Loucy (cell line): ENCODE data around the gene NPR3.

Experiments used
- H2AFZ ChIP-seq: fragments of 200-600 bp; sonication (generic); 2 replicates; pipeline ENCODE4 v1.6.0; 2016; ENCODE audit warnings: antibody characterized with exemption, mild to moderate bottlenecking, low read length, moderate library complexity
- H3F3A ChIP-seq: fragments of 200-600 bp; 2 replicates; pipeline ENCODE4 v1.6.0; 2016; ENCODE audit warnings: antibody characterized with exemption, low read depth, mild to moderate bottlenecking
- H3K27me3 ChIP-seq: fragments of 200-600 bp; sonication (generic); 2 replicates; pipeline ENCODE4 v1.6.1; 2014; ENCODE audit warnings: low read length, mild to moderate bottlenecking; ENCODE audit not compliant: insufficient read depth, poor library complexity, severe bottlenecking
- H3K36me3 ChIP-seq: fragments of 200-600 bp; sonication (generic); 2 replicates; pipeline ENCODE4 v1.6.1; 2016; ENCODE audit warnings: low read length; ENCODE audit not compliant: insufficient read depth
- H3K4me1 ChIP-seq: fragments of 200-600 bp; sonication (generic); 2 replicates; pipeline ENCODE4 v1.5.1; 2014; ENCODE audit warnings: low read length, mild to moderate bottlenecking; ENCODE audit not compliant: insufficient read depth, poor library complexity, severe bottlenecking
- H3K4me2 ChIP-seq: fragments of 200-600 bp; sonication (generic); 2 replicates; pipeline ENCODE4 v1.6.0; 2014; ENCODE audit warnings: antibody characterized with exemption, low read length, low read depth, mild to moderate bottlenecking; ENCODE audit not compliant: poor library complexity, severe bottlenecking
- H3K4me3 ChIP-seq: fragments of 200-600 bp; sonication (generic); 2 replicates; pipeline ENCODE4 v1.5.1; 2014; ENCODE audit warnings: low read length, mild to moderate bottlenecking, mixed read lengths; ENCODE audit not compliant: poor library complexity, severe bottlenecking
- H3K79me2 ChIP-seq: fragments of 200-600 bp; sonication (generic); 2 replicates; pipeline ENCODE4 v1.6.1; 2014; ENCODE audit warnings: low read length; ENCODE audit not compliant: insufficient read depth
- H3K9ac ChIP-seq: fragments of 200-600 bp; sonication (generic); 2 replicates; pipeline ENCODE4 v1.6.0; 2014; ENCODE audit warnings: mild to moderate bottlenecking, low read depth, low read length, moderate library complexity; ENCODE audit not compliant: poor library complexity, severe bottlenecking
- H3K9me2 ChIP-seq: fragments of 200-600 bp; sonication (generic); replicated peaks from 2 replicates; pipeline ENCODE4 v1.6.1; 2016; ENCODE audit warnings: low read depth, low read length, mixed read lengths
- H3K9me3 ChIP-seq: fragments of 200-600 bp; sonication (generic); 2 replicates; pipeline ENCODE4 v1.6.1; 2014; ENCODE audit warnings: mild to moderate bottlenecking, antibody characterized with exemption, low read length, low read depth; ENCODE audit not compliant: insufficient read depth
- H4K20me1 ChIP-seq: fragments of 200-600 bp; sonication (generic); 2 replicates; pipeline ENCODE4 v1.6.0; 2014; ENCODE audit warnings: antibody characterized with exemption, low read length, mild to moderate bottlenecking; ENCODE audit not compliant: insufficient read depth, poor library complexity, severe bottlenecking
- EZH2phosphoT487 ChIP-seq: fragments of 200-600 bp; IDR thresholded peaks from 2 replicates; pipeline ENCODE4 v1.6.1; 2018; ENCODE audit warnings: antibody characterized with exemption, mild to moderate bottlenecking, moderate library complexity, borderline replicate concordance
- TF ChIP-seq, protein P1 (sequence below): fragments of 200-600 bp; sonication (generic); conservative IDR thresholded peaks from 2 replicates; pipeline ENCODE4 v1.5.1; 2014; ENCODE audit warnings: mild to moderate bottlenecking, antibody characterized with exemption, low read length

The NPR3 gene

GRCh38 chr5:32754284-32754683, 43.2 kb downstream of the NPR3 start:
- Histone ChIP-seq H3K9ac (no peak overlapping the region), H2AFZ (0 out of 2 replicates have a peak overlapping the region, but pooled peaks have one; percentile 47), H3K79me2 (no peaks in the 10 kb centered on the region), H3K4me3 (no peak overlapping the region), H3K4me2 (no peak overlapping the region), H3K27me3 (no peaks in the 10 kb centered on the region), H3F3A (no peaks in the 10 kb centered on the region), H3K9me3 (no peaks in the 10 kb centered on the region), H4K20me1 (no peaks in the 10 kb centered on the region), H3K9me2 (no peaks in the 10 kb centered on the region), H3K4me1 (no peaks in the 10 kb centered on the region), H3K36me3 (no peaks in the 10 kb centered on the region)
- no peak for TF ChIP-seq EZH2phosphoT487
- TF ChIP-seq, protein P1, sequence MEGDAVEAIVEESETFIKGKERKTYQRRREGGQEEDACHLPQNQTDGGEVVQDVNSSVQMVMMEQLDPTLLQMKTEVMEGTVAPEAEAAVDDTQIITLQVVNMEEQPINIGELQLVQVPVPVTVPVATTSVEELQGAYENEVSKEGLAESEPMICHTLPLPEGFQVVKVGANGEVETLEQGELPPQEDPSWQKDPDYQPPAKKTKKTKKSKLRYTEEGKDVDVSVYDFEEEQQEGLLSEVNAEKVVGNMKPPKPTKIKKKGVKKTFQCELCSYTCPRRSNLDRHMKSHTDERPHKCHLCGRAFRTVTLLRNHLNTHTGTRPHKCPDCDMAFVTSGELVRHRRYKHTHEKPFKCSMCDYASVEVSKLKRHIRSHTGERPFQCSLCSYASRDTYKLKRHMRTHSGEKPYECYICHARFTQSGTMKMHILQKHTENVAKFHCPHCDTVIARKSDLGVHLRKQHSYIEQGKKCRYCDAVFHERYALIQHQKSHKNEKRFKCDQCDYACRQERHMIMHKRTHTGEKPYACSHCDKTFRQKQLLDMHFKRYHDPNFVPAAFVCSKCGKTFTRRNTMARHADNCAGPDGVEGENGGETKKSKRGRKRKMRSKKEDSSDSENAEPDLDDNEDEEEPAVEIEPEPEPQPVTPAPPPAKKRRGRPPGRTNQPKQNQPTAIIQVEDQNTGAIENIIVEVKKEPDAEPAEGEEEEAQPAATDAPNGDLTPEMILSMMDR: no peak

- H3K4me2 ChIP-seq: no peak overlapping the region
- H3K79me2 ChIP-seq: no peaks in the 10 kb centered on the region
- no peak overlapping the region for H3K4me3 ChIP-seq
Measured at GRCh38 chr5:32760091-32760509, 49.0 kb downstream of the NPR3 start.

GRCh38 chr5:32765266-32765665, 54.1 kb downstream of the NPR3 start:
- Histone ChIP-seq H3F3A (no peaks in the 10 kb centered on the region), H3K9me2 (no peaks in the 10 kb centered on the region), H3K79me2 (no peaks in the 10 kb centered on the region), H4K20me1 (no peaks in the 10 kb centered on the region), H3K9me3 (no peaks in the 10 kb centered on the region), H3K27me3 (no peaks in the 10 kb centered on the region), H3K4me3 (no peak overlapping the region), H3K9ac (no peak overlapping the region), H3K4me1 (no peaks in the 10 kb centered on the region), H3K36me3 (no peaks in the 10 kb centered on the region), H3K4me2 (no peak overlapping the region), H2AFZ (no peak overlapping the region)
- TF ChIP-seq, protein P1: no peak
- TF ChIP-seq EZH2phosphoT487: no peak

More at GRCh38 chr5:32760091-32760509, 49.0 kb downstream of the NPR3 start:
- Histone ChIP-seq H3K36me3 (no peaks in the 10 kb centered on the region), H3K9me2 (no peaks in the 10 kb centered on the region), H3K27me3 (no peaks in the 10 kb centered on the region), H3K4me1 (no peaks in the 10 kb centered on the region), H4K20me1 (no peaks in the 10 kb centered on the region), H2AFZ (no peak overlapping the region), H3K9me3 (no peaks in the 10 kb centered on the region), H3F3A (no peaks in the 10 kb centered on the region), H3K9ac (no peak overlapping the region)
- no peak for TF ChIP-seq EZH2phosphoT487
- TF ChIP-seq, protein P1: no peak
